Lower leg skin (tissue), 3 donors: ENCODE data around the gene TCP10L.

ENCODE experiments used
- CTCF ChIP-seq, 3 donors: fragments of 450-650 bp; IDR thresholded peaks; one replicate each; pipeline ENCODE4 v1.5.1; 2016; ENCODE audit warnings: antibody characterized with exemption in 3 of 3, mild to moderate bottlenecking in 3 of 3, moderate library complexity in 2 of 3
- POLR2A ChIP-seq, 2 donors: fragments of 450-650 bp; IDR thresholded peaks; one replicate each; pipeline ENCODE4 v1.6.1; 2016 to 2017; ENCODE audit warnings: antibody characterized with exemption in 2 of 2, mild to moderate bottlenecking in 1 of 2, moderate library complexity in 1 of 2

DNA sequence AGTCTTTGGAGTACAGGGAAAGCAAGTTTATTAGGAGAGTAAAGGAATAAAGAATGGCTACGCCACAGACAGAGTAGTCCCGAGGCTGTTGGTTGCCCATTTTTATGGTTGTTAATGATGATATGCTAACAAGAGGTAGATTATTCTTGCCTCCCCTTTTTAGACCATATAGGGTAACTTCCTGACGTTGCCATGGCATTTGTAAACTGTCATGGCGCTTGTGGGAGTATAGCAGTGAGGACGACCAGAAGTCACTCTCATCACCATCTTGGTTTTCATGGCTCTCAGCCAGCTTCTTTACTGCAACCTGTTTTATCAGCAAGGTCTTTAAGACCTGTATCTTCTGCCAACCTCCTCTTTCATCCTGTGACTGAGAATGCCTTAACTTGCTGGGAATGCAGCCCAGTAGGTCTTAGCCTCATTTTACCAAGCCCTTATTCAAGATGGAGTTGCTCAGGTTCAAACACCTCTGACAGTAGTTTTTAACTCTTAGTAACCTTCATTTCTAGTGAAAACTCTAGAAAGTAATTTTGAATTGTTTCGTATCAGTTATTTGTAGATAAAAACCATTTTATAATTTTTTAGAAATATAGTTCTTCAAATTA lies 26.2 kb downstream of the TCP10L start:
- TF ChIP-seq CTCF (IDR thresholded peaks at IDR 0.05) (no peak), POLR2A (IDR thresholded peaks at IDR 0.05) (no peak)
